Uterus (tissue), 4 donors: ENCODE measurements around the gene FZD4. TPM values are rescaled to one million over a fixed set of nuclear protein-coding genes. Genes with fewer than 3 reads are reported as not detected.
A peak's percentile ranks its signal among the peaks of the same experiment; 100 is the strongest.

Experiments used
- DNase-seq, 2 donors: peaks; one replicate each; pipeline ENCODE4 v3.0.0-alpha.2; 2019 to 2020
- H3K27ac ChIP-seq, 2 donors: fragments of 200-600 bp; sonication (generic); 1 replicate in 1 of 2; 2 replicates in 1 of 2; pipeline ENCODE4 v1.5.1; 2016 to 2018
- H3K27me3 ChIP-seq, 2 donors: fragments of 200-600 bp; sonication (generic); one replicate each; pipeline ENCODE4 v1.5.1; 2018 to 2019; ENCODE audit warnings: control low read depth in 1 of 2
- H3K36me3 ChIP-seq, 2 donors: fragments of 200-600 bp; sonication (generic); one replicate each; pipeline ENCODE4 v1.5.1; 2019; ENCODE audit warnings: control low read depth in 1 of 2
- H3K4me1 ChIP-seq, 2 donors: fragments of 200-600 bp; sonication (generic); one replicate each; pipeline ENCODE4 v1.5.1; 2018 to 2019; ENCODE audit warnings: control low read depth in 1 of 2
- H3K4me3 ChIP-seq, 2 donors: fragments of 200-600 bp; sonication (generic); 1 replicate in 1 of 2; 2 replicates in 1 of 2; pipeline ENCODE4 v1.5.1; 2018 to 2019; ENCODE audit warnings: mild to moderate bottlenecking in 1 of 2
- H3K9me3 ChIP-seq, 2 donors: fragments of 200-600 bp; sonication (generic); one replicate each; pipeline ENCODE4 v1.5.1; 2019; ENCODE audit warnings: control low read depth in 1 of 2
- POLR2A ChIP-seq, 2 donors: fragments of 450-650 bp; IDR thresholded peaks; one replicate each; pipeline ENCODE4 v1.6.1; 2016; ENCODE audit warnings: antibody characterized with exemption in 2 of 2, mild to moderate bottlenecking in 1 of 2, moderate library complexity in 1 of 2
- intact Hi-C: fragments of 100-400 bp; cut with DNase I; formaldehyde crosslinking; loops from one replicate; pipeline ENCODE4 v1.15.1; 2023; ENCODE audit warnings: low total_unique reads
- total RNA-seq, 4 donors: library from RNA; depleted of rRNA in 3 of 4; stranded (reverse); fragments of >200 nt in 3 of 4; gene quantifications; one replicate each; pipeline versions ENCODE4 v1.1.0 to v1.2.4, GENCODE V29; 2014 to 2023
- TF ChIP-seq, protein P1 (sequence below), 4 experiments: fragments of 200-600 bp in 2 of 4; fragments of 450-650 bp in 2 of 4; sonication (generic) in 2 of 4; IDR thresholded peaks; one replicate each; pipeline ENCODE4 v1.5.1; 2016 to 2019; ENCODE audit warnings: antibody characterized with exemption in 4 of 4, mild to moderate bottlenecking in 2 of 4, moderate library complexity in 1 of 4
- donor health status: DM: yes; HTN: yes; CAD: no.

FZD4 gene
- total RNA-seq, 4 donors from 2014 or later, result 47.4 to 77.6 (median 49.4) TPM

DNA sequence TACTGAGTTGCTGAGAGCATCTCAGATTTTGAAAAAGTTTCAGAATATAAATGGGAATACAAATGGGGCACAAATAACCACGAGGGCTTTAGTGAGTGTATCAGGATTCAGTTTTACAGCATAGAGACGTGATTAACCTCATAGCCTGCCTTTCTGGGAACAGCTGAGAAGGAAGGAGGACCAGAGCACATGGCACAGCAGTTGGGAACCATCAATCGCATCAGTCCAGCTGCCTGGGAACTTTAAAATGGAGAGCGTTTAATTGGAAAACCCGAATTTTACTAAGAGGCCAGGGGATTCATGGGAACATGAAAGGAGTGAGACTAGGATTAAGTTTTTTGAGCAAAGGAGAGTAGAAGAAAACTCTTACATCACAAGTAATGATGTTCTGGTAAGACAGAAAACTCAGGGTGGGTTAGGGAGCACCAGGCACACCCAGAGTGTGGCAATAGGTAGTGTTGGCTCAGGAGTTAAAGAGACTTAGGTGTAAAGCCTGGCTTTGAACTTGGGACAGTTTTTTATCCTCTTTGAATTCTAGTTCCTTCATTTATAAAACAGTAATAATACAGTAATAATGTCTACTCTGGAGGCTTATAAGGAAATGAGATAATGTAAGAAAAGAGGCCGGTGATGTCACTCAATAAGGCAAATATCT, 40.2 kb downstream of the FZD4 start:
- Histone ChIP-seq H3K4me3 (no peak overlapping the region), H3K36me3 (no peaks in the 10 kb centered on the region), H3K27me3 (no peaks in the 10 kb centered on the region), H3K27ac (peak overlapping the region in 1 of 2 donors; percentile 78), H3K9me3 (no peaks in the 10 kb centered on the region), H3K4me1 (peaks cover 0 to 9% of the 10 kb centered on the region in 2 donors)
- DNase-seq, result no peak
- no peak for TF ChIP-seq POLR2A (IDR thresholded peaks at IDR 0.05)
- TF ChIP-seq, protein P1, sequence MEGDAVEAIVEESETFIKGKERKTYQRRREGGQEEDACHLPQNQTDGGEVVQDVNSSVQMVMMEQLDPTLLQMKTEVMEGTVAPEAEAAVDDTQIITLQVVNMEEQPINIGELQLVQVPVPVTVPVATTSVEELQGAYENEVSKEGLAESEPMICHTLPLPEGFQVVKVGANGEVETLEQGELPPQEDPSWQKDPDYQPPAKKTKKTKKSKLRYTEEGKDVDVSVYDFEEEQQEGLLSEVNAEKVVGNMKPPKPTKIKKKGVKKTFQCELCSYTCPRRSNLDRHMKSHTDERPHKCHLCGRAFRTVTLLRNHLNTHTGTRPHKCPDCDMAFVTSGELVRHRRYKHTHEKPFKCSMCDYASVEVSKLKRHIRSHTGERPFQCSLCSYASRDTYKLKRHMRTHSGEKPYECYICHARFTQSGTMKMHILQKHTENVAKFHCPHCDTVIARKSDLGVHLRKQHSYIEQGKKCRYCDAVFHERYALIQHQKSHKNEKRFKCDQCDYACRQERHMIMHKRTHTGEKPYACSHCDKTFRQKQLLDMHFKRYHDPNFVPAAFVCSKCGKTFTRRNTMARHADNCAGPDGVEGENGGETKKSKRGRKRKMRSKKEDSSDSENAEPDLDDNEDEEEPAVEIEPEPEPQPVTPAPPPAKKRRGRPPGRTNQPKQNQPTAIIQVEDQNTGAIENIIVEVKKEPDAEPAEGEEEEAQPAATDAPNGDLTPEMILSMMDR (IDR thresholded peaks at IDR 0.05), result no peak
- intact Hi-C loops, result no loop called here

DNA sequence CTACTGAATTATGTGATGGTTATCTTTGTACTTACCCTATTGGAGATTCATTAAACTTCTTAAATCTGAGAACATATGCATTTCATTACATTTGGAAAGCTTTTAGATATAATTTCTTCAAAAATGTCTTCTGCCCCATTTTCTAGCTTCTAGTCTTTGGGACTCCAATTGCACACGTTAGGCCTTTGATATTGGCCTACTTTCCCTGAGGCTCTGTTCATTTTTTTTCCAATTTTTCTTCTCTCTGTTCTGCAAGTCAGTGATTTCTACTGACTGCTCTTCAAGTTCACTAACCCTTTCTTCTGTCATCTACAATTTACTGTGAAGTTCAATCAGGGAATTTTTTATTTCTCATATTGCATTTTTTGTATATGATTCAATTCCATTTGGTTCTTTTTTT, 43.0 kb downstream of the FZD4 start:
- TF ChIP-seq POLR2A (IDR thresholded peaks at IDR 0.05), result no peak
- TF ChIP-seq, protein P1 (IDR thresholded peaks at IDR 0.05), result no peak
- Histone ChIP-seq H3K27me3 (no peaks in the 10 kb centered on the region), H3K9me3 (no peaks in the 10 kb centered on the region), H3K4me1 (peaks cover 0 to 9% of the 10 kb centered on the region in 2 donors), H3K27ac (no peak overlapping the region), H3K4me3 (no peak overlapping the region), H3K36me3 (no peaks in the 10 kb centered on the region)
- DNase-seq, result no peak
- intact Hi-C loops, result no loop called here

DNA sequence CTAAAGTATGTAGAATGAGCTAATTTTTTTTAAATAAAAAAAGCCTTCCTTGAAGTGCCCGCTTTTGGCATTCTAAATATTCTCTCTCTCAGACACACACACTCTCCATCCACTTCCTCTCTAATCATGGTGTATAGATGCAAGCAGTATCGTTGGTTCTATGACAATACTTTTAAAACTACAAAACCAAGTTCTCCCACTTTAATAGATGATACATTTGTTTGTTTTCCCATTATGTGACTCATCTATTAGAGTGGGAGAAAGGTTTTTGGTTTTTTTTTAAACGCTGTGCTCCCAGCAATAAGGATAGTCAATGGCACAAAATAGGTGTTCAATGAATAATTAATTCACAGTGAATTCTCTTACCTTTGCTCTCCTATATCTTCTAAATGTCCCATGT, 44.6 kb downstream of the FZD4 start:
- intact Hi-C loops, result no loop called here
- no peak for DNase-seq

DNA sequence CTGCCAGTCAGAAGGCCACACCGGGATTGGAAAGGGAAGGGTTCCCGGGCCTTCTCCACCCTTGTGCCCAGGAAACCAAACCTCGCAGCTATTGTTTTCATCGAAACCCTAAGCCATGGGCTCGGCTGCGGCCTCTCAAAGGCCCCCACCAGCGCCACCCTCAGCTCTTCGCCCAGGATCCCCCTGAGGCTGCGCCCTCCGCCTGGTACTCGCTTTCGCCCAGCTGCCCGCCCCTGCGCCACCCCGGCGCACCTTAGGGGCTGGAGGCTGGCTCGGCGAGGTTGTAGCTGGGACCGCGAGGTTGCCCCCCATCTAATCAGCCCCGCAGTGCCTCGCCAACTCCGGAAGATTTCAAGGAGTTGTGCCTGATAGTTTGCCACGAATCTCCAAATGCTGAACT, 49.0 kb downstream of the FZD4 start:
- Histone ChIP-seq H3K27me3 (no peaks in the 10 kb centered on the region), H3K9me3 (no peaks in the 10 kb centered on the region), H3K4me1 (no peaks in the 10 kb centered on the region), H3K36me3 (no peaks in the 10 kb centered on the region), H3K4me3 (no peak overlapping the region), H3K27ac (no peak overlapping the region)
- intact Hi-C loops, result no loop called here
- no peak for DNase-seq
- TF ChIP-seq, protein P1 (IDR thresholded peaks at IDR 0.05), result no peak
- no peak for TF ChIP-seq POLR2A (IDR thresholded peaks at IDR 0.05)

More for the DNA sequence above, 44.6 kb downstream of the FZD4 start:
- Histone ChIP-seq H3K9me3 (no peaks in the 10 kb centered on the region), H3K4me1 (no peaks in the 10 kb centered on the region), H3K27me3 (no peaks in the 10 kb centered on the region), H3K36me3 (no peaks in the 10 kb centered on the region), H3K4me3 (no peak overlapping the region), H3K27ac (no peak overlapping the region)
- TF ChIP-seq POLR2A (IDR thresholded peaks at IDR 0.05), result no peak
- TF ChIP-seq, protein P1 (IDR thresholded peaks at IDR 0.05), result no peak

DNA sequence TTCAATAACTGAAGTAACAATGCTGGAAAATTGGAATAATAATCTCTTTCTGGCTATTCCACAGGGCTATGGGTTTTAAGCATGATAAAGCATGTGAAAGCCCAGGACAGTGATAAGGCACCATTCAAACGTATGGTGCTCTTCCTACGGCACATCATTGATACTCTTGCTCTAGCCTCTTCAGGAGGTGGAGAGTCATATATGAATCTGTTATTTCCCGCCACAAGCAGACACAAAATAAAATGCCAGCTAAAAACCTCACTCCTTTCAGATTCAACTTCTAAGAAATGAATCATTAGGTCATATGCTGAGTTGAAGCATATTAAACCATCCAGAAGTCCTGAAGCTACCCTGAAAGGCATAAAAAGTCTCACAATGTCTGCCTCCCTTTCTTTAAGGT, 49.9 kb downstream of the FZD4 start:
- intact Hi-C loops, result no loop called here
- no peaks in the 10 kb centered on the region for H3K9me3 ChIP-seq

More for the DNA sequence above, 49.9 kb downstream of the FZD4 start:
- Histone ChIP-seq H3K27ac (no peak overlapping the region), H3K36me3 (no peaks in the 10 kb centered on the region), H3K4me1 (no peaks in the 10 kb centered on the region), H3K4me3 (no peak overlapping the region), H3K27me3 (no peaks in the 10 kb centered on the region)
- no peak for DNase-seq
- TF ChIP-seq, protein P1 (IDR thresholded peaks at IDR 0.05), result no peak
- no peak for TF ChIP-seq POLR2A (IDR thresholded peaks at IDR 0.05)
